ENCODE data around the gene GSPT1. TPM values are rescaled to one million over a fixed set of nuclear protein-coding genes. Genes with fewer than 3 reads are reported as not detected.
"Not testable (repeated sequence)": the region's sequence is repeated elsewhere in the genome, so short reads cannot be mapped to it uniquely, and the experiment has no call there.

Gene GSPT1
- 124 and 161 TPM in 2 replicates for total RNA-seq (2014; rRNA removed; shearing (Covaris generic))

- DNase-seq (ENCODE audit: low spot score) = peak; percentile 96
Observed at GRCh38 chr16:11915644-11916523, at the start of gene GSPT1. GSPT1 (minus strand) TSS chr16:11915956; CDS start chr16:11915720, 236 bp downstream.

- no peak for DNase-seq (ENCODE audit: low spot score)
Observed at GRCh38 chr16:11964761-11965551, 49.2 kb upstream of the GSPT1 start, which contains the start of gene TNFRSF17. TNFRSF17 (plus strand) TSS chr16:11965210; CDS start chr16:11965325, 115 bp downstream.

- no peak for DNase-seq (ENCODE audit: low spot score)
Observed at GRCh38 chr16:11963706-11964105, 48.0 kb upstream of the GSPT1 start.

GRCh38 chr16:11962978-11963377 lies 47.2 kb upstream of the GSPT1 start:
- DNase-seq (ENCODE audit: low spot score) = not testable (repeated sequence)

GRCh38 chr16:11962457-11962856 lies 46.7 kb upstream of the GSPT1 start:
- DNase-seq (ENCODE audit: low spot score) = not testable (repeated sequence)

GRCh38 chr16:11957591-11958395 lies 42.0 kb upstream of the GSPT1 start:
- DNase-seq (ENCODE audit: low spot score) = no peak

- DNase-seq (ENCODE audit: low spot score) = no peak
Observed at GRCh38 chr16:11956558-11956957, 40.8 kb upstream of the GSPT1 start.

- DNase-seq (ENCODE audit: low spot score) = peak; percentile 92
Observed at GRCh38 chr16:11955713-11956123, 40.0 kb upstream of the GSPT1 start.

GRCh38 chr16:11953576-11953975 lies 37.8 kb upstream of the GSPT1 start:
- not testable (repeated sequence) for DNase-seq (ENCODE audit: low spot score)

- no peak for DNase-seq (ENCODE audit: low spot score)
Observed at GRCh38 chr16:11950388-11950787, 34.6 kb upstream of the GSPT1 start.

- peak; percentile 57 for DNase-seq (ENCODE audit: low spot score)
Observed at GRCh38 chr16:11949527-11949926, 33.8 kb upstream of the GSPT1 start.

GRCh38 chr16:11948819-11949218 lies 33.1 kb upstream of the GSPT1 start:
- no peak for DNase-seq (ENCODE audit: low spot score)

GRCh38 chr16:11946433-11946832 lies 30.7 kb upstream of the GSPT1 start:
- no peak for DNase-seq (ENCODE audit: low spot score)

GRCh38 chr16:11941945-11942344 lies 26.2 kb upstream of the GSPT1 start, which contains the start of gene NPIPB2:
NPIPB2 (minus strand) TSS chr16:11942045; CDS start chr16:11942045, 0 bp downstream.
- DNase-seq (ENCODE audit: low spot score) = not testable (repeated sequence)

- not testable (repeated sequence) for DNase-seq (ENCODE audit: low spot score)
Observed at GRCh38 chr16:11927350-11927749, 11.6 kb upstream of the GSPT1 start.

GRCh38 chr16:11924046-11924445 lies 8.3 kb upstream of the GSPT1 start:
- not testable (repeated sequence) for DNase-seq (ENCODE audit: low spot score)

- DNase-seq (ENCODE audit: low spot score) = peak; percentile 82
Observed at GRCh38 chr16:11916524-11917285, 949 bp upstream of the GSPT1 start.

GRCh38 chr16:11915114-11915643 lies 577 bp downstream of the GSPT1 start:
- DNase-seq (ENCODE audit: low spot score) = no peak

- no peak for DNase-seq (ENCODE audit: low spot score)
Observed at GRCh38 chr16:11914210-11915113, 1.3 kb downstream of the GSPT1 start.
